Measurements from ENCODE around the gene ZNF750.

DNA sequence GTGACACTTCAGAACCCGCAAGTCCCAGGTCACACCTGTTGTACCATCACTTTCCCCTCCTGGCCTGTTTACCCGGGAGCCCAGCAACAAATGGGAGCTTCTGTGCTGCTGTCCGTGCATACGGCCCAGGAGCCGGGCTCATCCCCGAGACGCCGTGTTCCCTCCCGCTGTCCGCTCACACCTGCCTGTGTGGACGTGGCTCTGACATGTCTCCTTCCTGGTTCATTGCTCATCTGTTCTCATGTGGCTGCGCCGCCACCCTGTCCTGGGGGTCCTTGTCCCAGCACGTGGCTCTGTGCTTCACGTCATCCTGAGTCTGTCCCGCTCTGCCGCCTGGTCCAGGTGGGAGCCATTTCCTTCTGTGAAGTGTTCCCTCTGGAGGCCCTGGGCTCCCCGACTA, 50.0 kb downstream of the ZNF750 start:
- TF ChIP-seq, protein P1, sequence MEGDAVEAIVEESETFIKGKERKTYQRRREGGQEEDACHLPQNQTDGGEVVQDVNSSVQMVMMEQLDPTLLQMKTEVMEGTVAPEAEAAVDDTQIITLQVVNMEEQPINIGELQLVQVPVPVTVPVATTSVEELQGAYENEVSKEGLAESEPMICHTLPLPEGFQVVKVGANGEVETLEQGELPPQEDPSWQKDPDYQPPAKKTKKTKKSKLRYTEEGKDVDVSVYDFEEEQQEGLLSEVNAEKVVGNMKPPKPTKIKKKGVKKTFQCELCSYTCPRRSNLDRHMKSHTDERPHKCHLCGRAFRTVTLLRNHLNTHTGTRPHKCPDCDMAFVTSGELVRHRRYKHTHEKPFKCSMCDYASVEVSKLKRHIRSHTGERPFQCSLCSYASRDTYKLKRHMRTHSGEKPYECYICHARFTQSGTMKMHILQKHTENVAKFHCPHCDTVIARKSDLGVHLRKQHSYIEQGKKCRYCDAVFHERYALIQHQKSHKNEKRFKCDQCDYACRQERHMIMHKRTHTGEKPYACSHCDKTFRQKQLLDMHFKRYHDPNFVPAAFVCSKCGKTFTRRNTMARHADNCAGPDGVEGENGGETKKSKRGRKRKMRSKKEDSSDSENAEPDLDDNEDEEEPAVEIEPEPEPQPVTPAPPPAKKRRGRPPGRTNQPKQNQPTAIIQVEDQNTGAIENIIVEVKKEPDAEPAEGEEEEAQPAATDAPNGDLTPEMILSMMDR (IDR thresholded peaks at IDR 0.05; ENCODE audit: insufficient read depth, low read length), result no peak
- TF ChIP-seq POLR2AphosphoS5 (IDR thresholded peaks at IDR 0.05; ENCODE audit: low read depth), result no peak
- TF ChIP-seq, protein P2, sequence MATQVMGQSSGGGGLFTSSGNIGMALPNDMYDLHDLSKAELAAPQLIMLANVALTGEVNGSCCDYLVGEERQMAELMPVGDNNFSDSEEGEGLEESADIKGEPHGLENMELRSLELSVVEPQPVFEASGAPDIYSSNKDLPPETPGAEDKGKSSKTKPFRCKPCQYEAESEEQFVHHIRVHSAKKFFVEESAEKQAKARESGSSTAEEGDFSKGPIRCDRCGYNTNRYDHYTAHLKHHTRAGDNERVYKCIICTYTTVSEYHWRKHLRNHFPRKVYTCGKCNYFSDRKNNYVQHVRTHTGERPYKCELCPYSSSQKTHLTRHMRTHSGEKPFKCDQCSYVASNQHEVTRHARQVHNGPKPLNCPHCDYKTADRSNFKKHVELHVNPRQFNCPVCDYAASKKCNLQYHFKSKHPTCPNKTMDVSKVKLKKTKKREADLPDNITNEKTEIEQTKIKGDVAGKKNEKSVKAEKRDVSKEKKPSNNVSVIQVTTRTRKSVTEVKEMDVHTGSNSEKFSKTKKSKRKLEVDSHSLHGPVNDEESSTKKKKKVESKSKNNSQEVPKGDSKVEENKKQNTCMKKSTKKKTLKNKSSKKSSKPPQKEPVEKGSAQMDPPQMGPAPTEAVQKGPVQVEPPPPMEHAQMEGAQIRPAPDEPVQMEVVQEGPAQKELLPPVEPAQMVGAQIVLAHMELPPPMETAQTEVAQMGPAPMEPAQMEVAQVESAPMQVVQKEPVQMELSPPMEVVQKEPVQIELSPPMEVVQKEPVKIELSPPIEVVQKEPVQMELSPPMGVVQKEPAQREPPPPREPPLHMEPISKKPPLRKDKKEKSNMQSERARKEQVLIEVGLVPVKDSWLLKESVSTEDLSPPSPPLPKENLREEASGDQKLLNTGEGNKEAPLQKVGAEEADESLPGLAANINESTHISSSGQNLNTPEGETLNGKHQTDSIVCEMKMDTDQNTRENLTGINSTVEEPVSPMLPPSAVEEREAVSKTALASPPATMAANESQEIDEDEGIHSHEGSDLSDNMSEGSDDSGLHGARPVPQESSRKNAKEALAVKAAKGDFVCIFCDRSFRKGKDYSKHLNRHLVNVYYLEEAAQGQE (IDR thresholded peaks at IDR 0.05; ENCODE audit: insufficient replicate concordance, low read depth), result no peak

Measured in HL-60 (cell line).